Astrocyte (in vitro differentiated cells and primary cell): ENCODE measurements around the gene TPM4. TPM values are rescaled to one million over a fixed set of nuclear protein-coding genes. Genes with fewer than 3 reads are reported as not detected.

Source experiments
- DNase-seq: peaks from one replicate; pipeline ENCODE4 v3.0.0-alpha.2; 2010; ENCODE audit warnings: low read depth
- FAIRE-seq: peaks from 2 replicates; lab custom pipeline; 2011; peaks lifted over from hg19 to GRCh38; lab: Jason Lieb, UNC
- H2AFZ ChIP-seq: 2 replicates; pipeline ENCODE4 v1.6.0; 2012; ENCODE audit warnings: low read depth, low read length, inconsistent platforms
- H3K27ac ChIP-seq: 2 replicates; pipeline ENCODE4 v1.5.1; 2011; ENCODE audit warnings: low read depth, low read length, inconsistent platforms
- H3K27me3 ChIP-seq: 2 replicates; pipeline ENCODE4 v1.6.0; 2011; ENCODE audit warnings: low read length, inconsistent platforms; ENCODE audit not compliant: insufficient read depth
- H3K36me3 ChIP-seq: 2 replicates; pipeline ENCODE4 v1.5.1; 2011; ENCODE audit warnings: low read length, inconsistent platforms; ENCODE audit not compliant: insufficient read depth
- H3K4me1 ChIP-seq: 2 replicates; pipeline ENCODE4 v1.5.1; 2011; ENCODE audit warnings: low read length, inconsistent platforms; ENCODE audit not compliant: insufficient read depth
- H3K4me2 ChIP-seq: 2 replicates; pipeline ENCODE4 v1.6.0; 2012; ENCODE audit warnings: low read length, inconsistent platforms
- H3K4me3 ChIP-seq: 2 replicates; pipeline ENCODE4 v1.5.1; 2011; ENCODE audit warnings: low read depth, mild to moderate bottlenecking, low read length, inconsistent platforms; ENCODE audit not compliant: insufficient read depth
- H3K79me2 ChIP-seq: 2 replicates; pipeline ENCODE4 v1.6.0; 2012; ENCODE audit warnings: mild to moderate bottlenecking, low read length, inconsistent platforms; ENCODE audit not compliant: insufficient read depth
- H3K9ac ChIP-seq: 2 replicates; pipeline ENCODE4 v1.6.0; 2012; ENCODE audit warnings: mild to moderate bottlenecking, low read length, inconsistent platforms
- H3K9me3 ChIP-seq: 2 replicates; pipeline ENCODE4 v1.5.1; 2012; ENCODE audit warnings: low read depth, mild to moderate bottlenecking, low read length, inconsistent platforms; ENCODE audit not compliant: insufficient read depth
- H4K20me1 ChIP-seq: 2 replicates; pipeline ENCODE4 v1.6.0; 2012; ENCODE audit warnings: low read length, inconsistent platforms; ENCODE audit not compliant: insufficient read depth
- H3K27ac Mint-ChIP-seq: one replicate; pipeline ENCODE4 v1.8.0; 2021; ENCODE audit warnings: mild to moderate bottlenecking, mixed read lengths; ENCODE audit not compliant: unreplicated experiment
- H3K27me3 Mint-ChIP-seq: one replicate; pipeline ENCODE4 v1.8.0; 2021; ENCODE audit warnings: low read depth, mixed read lengths; ENCODE audit not compliant: unreplicated experiment
- H3K36me3 Mint-ChIP-seq: one replicate; pipeline ENCODE4 v1.8.0; 2021; ENCODE audit warnings: low read depth, mixed read lengths; ENCODE audit not compliant: unreplicated experiment
- H3K4me1 Mint-ChIP-seq: one replicate; pipeline ENCODE4 v1.8.0; 2021; ENCODE audit warnings: low read depth, mixed read lengths; ENCODE audit not compliant: unreplicated experiment
- H3K4me3 Mint-ChIP-seq: one replicate; pipeline ENCODE4 v1.8.0; 2021; ENCODE audit warnings: mild to moderate bottlenecking, moderate library complexity, mixed read lengths; ENCODE audit not compliant: unreplicated experiment
- H3K9me3 Mint-ChIP-seq: one replicate; pipeline ENCODE4 v1.8.0; 2021; ENCODE audit warnings: mild to moderate bottlenecking, mixed read lengths; ENCODE audit not compliant: unreplicated experiment
- EZH2 ChIP-seq: IDR thresholded peaks from 2 replicates; pipeline ENCODE4 v1.6.1; 2012; ENCODE audit warnings: mild to moderate bottlenecking, low read length, inconsistent platforms; ENCODE audit not compliant: insufficient read depth
- total RNA-seq: library from RNA; stranded (reverse); gene quantifications from 2 replicates; pipeline ENCODE4 v1.2.1, GENCODE V29; 2021
- TF ChIP-seq, protein P1 (sequence below): IDR thresholded peaks from 2 replicates; pipeline ENCODE4 v1.5.1; 2011; ENCODE audit warnings: low read depth, mild to moderate bottlenecking, inconsistent platforms, low read length, moderate library complexity; ENCODE audit not compliant: insufficient read depth

TPM4 gene
- total RNA-seq, 1 donor from 2014 or later, result 811 TPM

GRCh38 chr19:16045893-16046292 lies 30.4 kb upstream of the TPM4 start:
- no peaks in the 10 kb centered on the region for H3K4me1 Mint-ChIP-seq
- peaks cover 2% of the 10 kb centered on the region for H3K9me3 Mint-ChIP-seq
- Histone ChIP-seq H3K9ac (no peak overlapping the region), H3K9me3 (no peaks in the 10 kb centered on the region), H4K20me1 (no peaks in the 10 kb centered on the region), H3K79me2 (no peaks in the 10 kb centered on the region), H3K27me3 (no peaks in the 10 kb centered on the region), H3K36me3 (no peaks in the 10 kb centered on the region), H3K27ac (no peak overlapping the region), H3K4me3 (no peak overlapping the region), H3K4me2 (no peak overlapping the region), H3K4me1 (peaks cover 4% of the 10 kb centered on the region), H2AFZ (no peak overlapping the region)
- DNase-seq (no peak), FAIRE-seq (no peak)
- H3K4me3 Mint-ChIP-seq, result no peak overlapping the region
- TF ChIP-seq, protein P1, sequence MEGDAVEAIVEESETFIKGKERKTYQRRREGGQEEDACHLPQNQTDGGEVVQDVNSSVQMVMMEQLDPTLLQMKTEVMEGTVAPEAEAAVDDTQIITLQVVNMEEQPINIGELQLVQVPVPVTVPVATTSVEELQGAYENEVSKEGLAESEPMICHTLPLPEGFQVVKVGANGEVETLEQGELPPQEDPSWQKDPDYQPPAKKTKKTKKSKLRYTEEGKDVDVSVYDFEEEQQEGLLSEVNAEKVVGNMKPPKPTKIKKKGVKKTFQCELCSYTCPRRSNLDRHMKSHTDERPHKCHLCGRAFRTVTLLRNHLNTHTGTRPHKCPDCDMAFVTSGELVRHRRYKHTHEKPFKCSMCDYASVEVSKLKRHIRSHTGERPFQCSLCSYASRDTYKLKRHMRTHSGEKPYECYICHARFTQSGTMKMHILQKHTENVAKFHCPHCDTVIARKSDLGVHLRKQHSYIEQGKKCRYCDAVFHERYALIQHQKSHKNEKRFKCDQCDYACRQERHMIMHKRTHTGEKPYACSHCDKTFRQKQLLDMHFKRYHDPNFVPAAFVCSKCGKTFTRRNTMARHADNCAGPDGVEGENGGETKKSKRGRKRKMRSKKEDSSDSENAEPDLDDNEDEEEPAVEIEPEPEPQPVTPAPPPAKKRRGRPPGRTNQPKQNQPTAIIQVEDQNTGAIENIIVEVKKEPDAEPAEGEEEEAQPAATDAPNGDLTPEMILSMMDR, result no peak
- TF ChIP-seq EZH2, result no peak
- H3K27ac Mint-ChIP-seq, result no peak overlapping the region
- peaks cover 32% of the 10 kb centered on the region for H3K27me3 Mint-ChIP-seq
- H3K36me3 Mint-ChIP-seq, result no peaks in the 10 kb centered on the region

GRCh38 chr19:16048583-16048982 lies 27.7 kb upstream of the TPM4 start:
- Histone ChIP-seq H3K9me3 (no peaks in the 10 kb centered on the region), H3K36me3 (no peaks in the 10 kb centered on the region), H3K4me2 (no peak overlapping the region), H3K4me3 (no peak overlapping the region), H3K9ac (no peak overlapping the region), H3K27ac (no peak overlapping the region), H4K20me1 (no peaks in the 10 kb centered on the region), H3K79me2 (no peaks in the 10 kb centered on the region), H3K27me3 (no peaks in the 10 kb centered on the region), H3K4me1 (no peaks in the 10 kb centered on the region), H2AFZ (no peak overlapping the region)
- peaks cover 22% of the 10 kb centered on the region for H3K27me3 Mint-ChIP-seq
- peaks cover 5% of the 10 kb centered on the region for H3K9me3 Mint-ChIP-seq
- TF ChIP-seq, protein P1, result no peak
- no peak for TF ChIP-seq EZH2
- no peaks in the 10 kb centered on the region for H3K4me1 Mint-ChIP-seq
- FAIRE-seq, result no peak
- no peaks in the 10 kb centered on the region for H3K36me3 Mint-ChIP-seq
- H3K27ac Mint-ChIP-seq, result no peak overlapping the region
- no peak overlapping the region for H3K4me3 Mint-ChIP-seq
- DNase-seq, result no peak

- Mint-ChIP-seq H3K9me3 (peaks cover 14% of the 10 kb centered on the region), H3K4me3 (no peak overlapping the region), H3K4me1 (no peaks in the 10 kb centered on the region), H3K27ac (no peak overlapping the region), H3K27me3 (peaks cover 15% of the 10 kb centered on the region), H3K36me3 (no peaks in the 10 kb centered on the region)
- no peak for DNase-seq
- Histone ChIP-seq H2AFZ (no peak overlapping the region), H3K9me3 (peaks cover 3% of the 10 kb centered on the region), H3K79me2 (no peaks in the 10 kb centered on the region), H3K9ac (no peak overlapping the region), H3K27ac (no peak overlapping the region), H4K20me1 (no peaks in the 10 kb centered on the region), H3K4me2 (no peak overlapping the region), H3K4me1 (no peaks in the 10 kb centered on the region), H3K4me3 (no peak overlapping the region), H3K27me3 (no peaks in the 10 kb centered on the region), H3K36me3 (no peaks in the 10 kb centered on the region)
- no peak for FAIRE-seq
- TF ChIP-seq EZH2, result no peak
- TF ChIP-seq, protein P1, result no peak
Measured at GRCh38 chr19:16051254-16052025, 24.9 kb upstream of the TPM4 start.
